ENCODE data around the gene RYR3.

Gene RYR3

GRCh38 chr15:33608714-33609113 is 297.9 kb downstream of the RYR3 start (continued):
- no peak for TF ChIP-seq ZNF777 (tag by site-specific recombination; IDR thresholded peaks at IDR 0.05; ENCODE audit: borderline replicate concordance)
- no peak for TF ChIP-seq ZNF311 (tag by site-specific recombination; IDR thresholded peaks at IDR 0.05; ENCODE audit: borderline replicate concordance)
- TF ChIP-seq ZEB2 (tag by site-specific recombination; IDR thresholded peaks at IDR 0.05), result no peak
- no peak for TF ChIP-seq ZNF202 (tag by site-specific recombination; IDR thresholded peaks at IDR 0.05; ENCODE audit: borderline replicate concordance)
- TF ChIP-seq ZNF791 (tag by site-specific recombination; IDR thresholded peaks at IDR 0.05), result no peak

- Histone ChIP-seq H3K9me3 (ENCODE audit: control insufficient read depth, insufficient read depth, low read depth, low read length) (no peaks in the 10 kb centered on the region), H3K4me3 (ENCODE audit: low read depth, low read length) (no peak overlapping the region), H3K4me1 (ENCODE audit: control insufficient read depth, insufficient read depth, low read length) (no peaks in the 10 kb centered on the region), H3K27ac (ENCODE audit: extremely low read depth, low read depth, low read length) (no peak overlapping the region), H3K36me3 (ENCODE audit: control insufficient read depth in 2 of 2, insufficient read depth in 1 of 2, low read length in 2 of 2) (no peaks in the 10 kb centered on the region)
- no peak for TF ChIP-seq ZNF747 (tag by site-specific recombination; IDR thresholded peaks at IDR 0.05)
- TF ChIP-seq ZBTB1 (tag by site-specific recombination; IDR thresholded peaks at IDR 0.05), result no peak
- no peak for TF ChIP-seq BCL11A (tag by site-specific recombination; IDR thresholded peaks at IDR 0.05; ENCODE audit: low read depth)
- no peak for TF ChIP-seq PATZ1 (tag by site-specific recombination; IDR thresholded peaks at IDR 0.05)
- no peak for TF ChIP-seq ZNF391 (tag by site-specific recombination; IDR thresholded peaks at IDR 0.05; ENCODE audit: borderline replicate concordance, low read depth)
- no peak for TF ChIP-seq ZNF18 (tag by site-specific recombination; IDR thresholded peaks at IDR 0.05)
- TF ChIP-seq ZNF140 (tag by site-specific recombination; IDR thresholded peaks at IDR 0.05), result no peak
- TF ChIP-seq ZNF621 (tag by site-specific recombination; IDR thresholded peaks at IDR 0.05), result no peak
- TF ChIP-seq ZNF155 (tag by site-specific recombination; IDR thresholded peaks at IDR 0.05), result no peak
- TF ChIP-seq ZSCAN5A (tag by site-specific recombination; IDR thresholded peaks at IDR 0.05), result no peak
- no peak for TF ChIP-seq ZBTB44 (tag by site-specific recombination; IDR thresholded peaks at IDR 0.05)
- TF ChIP-seq ZBTB21 (tag by site-specific recombination; IDR thresholded peaks at IDR 0.05), result no peak
- no peak for TF ChIP-seq ZNF558 (tag by site-specific recombination; IDR thresholded peaks at IDR 0.05)
- TF ChIP-seq ZNF157 (tag by site-specific recombination; IDR thresholded peaks at IDR 0.05), result no peak
- TF ChIP-seq ZNF530 (tag by site-specific recombination; IDR thresholded peaks at IDR 0.05; ENCODE audit: low read depth), result no peak
- no peak for TF ChIP-seq HIC1 (tag by site-specific recombination; IDR thresholded peaks at IDR 0.05)
- no peak for TF ChIP-seq MZF1 (tag by site-specific recombination; IDR thresholded peaks at IDR 0.05; ENCODE audit: borderline replicate concordance)
- ChIA-PET POLR2A (no interaction called here), CTCF (no interaction called here)
Observed at GRCh38 chr15:33612721-33613304, 302.0 kb downstream of the RYR3 start.

Data from HEK293 (cell line).